Activated naive CD4-positive, alpha-beta T cell treated with Interleukin-2 at 50 U/mL for 16 hours (primary cell): ENCODE results near the gene C1orf56.

Experiments used
- DNase-seq: peaks from one replicate; pipeline ENCODE4 v3.0.0-alpha.2; 2020

Gene C1orf56

GRCh38 chr1:151026460-151026859, 21.1 kb upstream of the C1orf56 start:
- DNase-seq = no peak

- no peak for DNase-seq
Observed at GRCh38 chr1:151032164-151032563, 15.4 kb upstream of the C1orf56 start.

- DNase-seq = no peak
Observed at GRCh38 chr1:151035167-151035566, 12.4 kb upstream of the C1orf56 start.

GRCh38 chr1:151036356-151036755, 11.2 kb upstream of the C1orf56 start, which contains the start of gene BNIPL:
Gene BNIPL, plus strand, starts transcription at chr1:151036586. Its CDS starts 140 bp downstream, at chr1:151036726.
- no peak for DNase-seq

GRCh38 chr1:151037032-151037431, 10.5 kb upstream of the C1orf56 start:
- no peak for DNase-seq

GRCh38 chr1:151039521-151039920, 8.0 kb upstream of the C1orf56 start:
- no peak for DNase-seq

- no peak for DNase-seq
Observed at GRCh38 chr1:151043163-151043562, 4.4 kb upstream of the C1orf56 start.

- DNase-seq = peak; percentile 60
Observed at GRCh38 chr1:151047925-151048644, 534 bp downstream of the C1orf56 start.

- DNase-seq = no peak
Observed at GRCh38 chr1:151048645-151049032, 1.1 kb downstream of the C1orf56 start.

- DNase-seq = no peak
Observed at GRCh38 chr1:151049458-151049857, 1.9 kb downstream of the C1orf56 start.

- no peak for DNase-seq
Observed at GRCh38 chr1:151050051-151050688, 2.6 kb downstream of the C1orf56 start.

- DNase-seq = no peak
Observed at GRCh38 chr1:151051356-151052009, 3.9 kb downstream of the C1orf56 start.

GRCh38 chr1:151054971-151055547, 7.5 kb downstream of the C1orf56 start:
- no peak for DNase-seq

- DNase-seq = no peak
Observed at GRCh38 chr1:151055581-151055980, 8.0 kb downstream of the C1orf56 start.

GRCh38 chr1:151056149-151056548, 8.6 kb downstream of the C1orf56 start:
- peak; percentile 11 for DNase-seq

GRCh38 chr1:151058692-151059091, 11.1 kb downstream of the C1orf56 start:
- DNase-seq = no peak

GRCh38 chr1:151059109-151060006, 11.8 kb downstream of the C1orf56 start, which contains the start of gene CDC42SE1:
Gene CDC42SE1, minus strand, starts transcription at chr1:151059622. Its CDS starts 3,892 bp downstream, at chr1:151055730.
- DNase-seq = peak; percentile 86

GRCh38 chr1:151060007-151060656, 12.6 kb downstream of the C1orf56 start, which contains the start of gene MLLT11:
Gene MLLT11, plus strand, starts transcription at chr1:151060397. Its CDS starts 6,828 bp downstream, at chr1:151067225.
- peak; percentile 14 for DNase-seq

- DNase-seq = no peak
Observed at GRCh38 chr1:151060657-151061421, 13.3 kb downstream of the C1orf56 start.

- no peak for DNase-seq
Observed at GRCh38 chr1:151061704-151062103, 14.2 kb downstream of the C1orf56 start.
